Measurements from ENCODE around the gene PHKA1. TPM values are rescaled to one million over a fixed set of nuclear protein-coding genes. Genes with fewer than 3 reads are reported as not detected.

PHKA1 gene
- total RNA-seq, 1 donor from 2014 or later: 18.1 TPM

DNA sequence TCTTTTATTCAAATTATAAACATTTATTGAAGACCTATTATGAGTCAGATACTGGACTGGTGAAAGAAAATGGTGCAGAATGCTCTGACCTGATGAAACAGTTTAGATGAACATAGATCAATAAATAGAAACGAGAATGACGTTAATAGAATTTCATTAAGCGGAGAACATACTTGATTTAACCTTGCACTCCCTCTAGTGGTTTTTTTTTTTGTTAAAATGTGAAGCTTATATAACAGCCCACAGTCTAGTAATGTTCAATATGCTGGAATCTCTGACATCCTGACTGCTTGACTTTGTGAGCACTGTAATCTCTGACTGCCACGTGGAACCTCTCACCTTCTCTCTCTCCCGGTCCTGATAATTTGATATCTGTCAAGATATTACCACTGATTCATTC is 173.8 kb downstream of the PHKA1 start:
- peaks cover 28% of the 10 kb centered on the region for H3K4me1 ChIP-seq
- no peak for DNase-seq
- no peaks in the 10 kb centered on the region for H3K27me3 ChIP-seq (ENCODE audit: low read depth)
- no peak overlapping the region for H3K4me3 ChIP-seq
- intact Hi-C loops (cut with micrococcal nuclease): no loop called here
- H3K9me3 ChIP-seq (replicated peaks): no peaks in the 10 kb centered on the region
- H3K36me3 ChIP-seq: no peaks in the 10 kb centered on the region
- H3K27ac ChIP-seq (replicated peaks): peak overlapping the region; percentile 24
- TF ChIP-seq, protein P1, sequence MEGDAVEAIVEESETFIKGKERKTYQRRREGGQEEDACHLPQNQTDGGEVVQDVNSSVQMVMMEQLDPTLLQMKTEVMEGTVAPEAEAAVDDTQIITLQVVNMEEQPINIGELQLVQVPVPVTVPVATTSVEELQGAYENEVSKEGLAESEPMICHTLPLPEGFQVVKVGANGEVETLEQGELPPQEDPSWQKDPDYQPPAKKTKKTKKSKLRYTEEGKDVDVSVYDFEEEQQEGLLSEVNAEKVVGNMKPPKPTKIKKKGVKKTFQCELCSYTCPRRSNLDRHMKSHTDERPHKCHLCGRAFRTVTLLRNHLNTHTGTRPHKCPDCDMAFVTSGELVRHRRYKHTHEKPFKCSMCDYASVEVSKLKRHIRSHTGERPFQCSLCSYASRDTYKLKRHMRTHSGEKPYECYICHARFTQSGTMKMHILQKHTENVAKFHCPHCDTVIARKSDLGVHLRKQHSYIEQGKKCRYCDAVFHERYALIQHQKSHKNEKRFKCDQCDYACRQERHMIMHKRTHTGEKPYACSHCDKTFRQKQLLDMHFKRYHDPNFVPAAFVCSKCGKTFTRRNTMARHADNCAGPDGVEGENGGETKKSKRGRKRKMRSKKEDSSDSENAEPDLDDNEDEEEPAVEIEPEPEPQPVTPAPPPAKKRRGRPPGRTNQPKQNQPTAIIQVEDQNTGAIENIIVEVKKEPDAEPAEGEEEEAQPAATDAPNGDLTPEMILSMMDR (IDR thresholded peaks at IDR 0.05; ENCODE audit: borderline replicate concordance): peak; percentile 53

DNA sequence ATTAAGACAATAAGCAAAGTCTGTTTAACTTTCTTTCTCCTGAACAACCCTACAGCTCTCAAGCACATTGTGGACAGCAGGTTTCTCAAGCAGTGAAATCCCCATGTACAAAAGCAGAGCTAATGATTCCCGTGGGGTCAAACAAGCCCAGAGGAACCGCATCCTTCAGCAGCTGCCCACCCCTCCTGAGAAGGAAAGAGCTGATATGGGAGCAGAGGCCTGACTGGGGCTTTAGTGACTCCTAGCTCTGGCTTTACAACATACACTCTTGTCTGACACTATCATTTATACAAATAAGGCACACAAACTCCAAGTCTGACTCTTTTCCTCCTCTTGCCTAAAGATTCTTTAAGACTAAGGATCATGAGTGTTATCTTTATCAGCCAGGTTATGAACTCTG is 174.3 kb downstream of the PHKA1 start:
- H3K27ac ChIP-seq (replicated peaks): peak overlapping the region; percentile 24

DNA sequence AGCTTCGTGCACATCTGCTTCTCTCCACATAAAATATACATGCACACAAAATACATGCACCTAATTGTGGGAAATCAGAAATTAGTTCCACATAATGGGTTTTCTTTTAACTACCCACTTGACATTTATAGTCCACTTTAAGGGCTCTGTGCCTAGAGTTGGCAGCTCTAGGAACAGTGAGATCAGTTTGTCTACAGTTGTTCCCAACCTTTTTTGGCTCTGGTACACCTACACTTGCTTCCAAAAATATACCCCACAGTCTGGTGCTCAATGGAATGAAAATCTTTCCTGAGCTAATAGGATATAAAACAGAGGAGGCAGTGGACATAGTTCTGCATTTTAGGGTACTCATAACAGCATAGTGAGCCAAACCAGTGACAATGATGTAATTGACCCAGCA is 177.6 kb downstream of the PHKA1 start:
- TF ChIP-seq, protein P1 (IDR thresholded peaks at IDR 0.05; ENCODE audit: borderline replicate concordance): no peak
- H3K27ac ChIP-seq (replicated peaks): peak overlapping the region; percentile 69
- no peak overlapping the region for H3K4me3 ChIP-seq
- H3K36me3 ChIP-seq: no peaks in the 10 kb centered on the region
- H3K27me3 ChIP-seq (ENCODE audit: low read depth): no peaks in the 10 kb centered on the region
- H3K4me1 ChIP-seq: peaks cover 28% of the 10 kb centered on the region
- no peaks in the 10 kb centered on the region for H3K9me3 ChIP-seq (replicated peaks)
- intact Hi-C loops (cut with micrococcal nuclease): no loop called here
- no peak for DNase-seq

More for the DNA sequence above, 174.3 kb downstream of the PHKA1 start:
- H3K27me3 ChIP-seq (ENCODE audit: low read depth): no peaks in the 10 kb centered on the region
- intact Hi-C loops (cut with micrococcal nuclease): no loop called here
- H3K36me3 ChIP-seq: no peaks in the 10 kb centered on the region
- no peak for DNase-seq
- no peaks in the 10 kb centered on the region for H3K9me3 ChIP-seq (replicated peaks)
- H3K4me1 ChIP-seq: peaks cover 28% of the 10 kb centered on the region
- TF ChIP-seq, protein P1 (IDR thresholded peaks at IDR 0.05; ENCODE audit: borderline replicate concordance): no peak
- no peak overlapping the region for H3K4me3 ChIP-seq

DNA sequence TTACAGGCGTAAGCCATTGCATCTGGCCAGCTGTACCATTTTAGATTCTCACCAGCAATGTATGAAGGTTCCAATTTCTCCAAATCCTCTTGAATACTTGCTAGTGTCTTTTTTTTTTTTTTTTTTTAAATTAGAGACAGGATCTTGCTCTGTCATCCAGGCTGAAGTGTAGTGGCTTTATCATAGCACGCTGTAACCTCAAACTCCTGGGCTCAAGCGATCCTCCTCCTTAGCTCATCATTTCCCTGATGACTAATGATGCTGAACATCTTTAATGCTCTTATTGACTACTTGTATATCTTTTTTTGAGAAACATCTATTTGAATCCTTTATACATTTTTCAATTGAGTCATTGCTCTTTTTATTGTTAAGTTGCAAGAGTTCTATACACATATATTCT is 181.7 kb downstream of the PHKA1 start:
- TF ChIP-seq, protein P1 (IDR thresholded peaks at IDR 0.05; ENCODE audit: borderline replicate concordance): no peak

More for the DNA sequence above, 181.7 kb downstream of the PHKA1 start:
- no peaks in the 10 kb centered on the region for H3K9me3 ChIP-seq (replicated peaks)
- H3K27ac ChIP-seq (replicated peaks): no peak overlapping the region
- no peaks in the 10 kb centered on the region for H3K36me3 ChIP-seq
- no peak for DNase-seq
- peaks cover 26% of the 10 kb centered on the region for H3K4me1 ChIP-seq
- intact Hi-C loops (cut with micrococcal nuclease): no loop called here
- H3K27me3 ChIP-seq (ENCODE audit: low read depth): no peaks in the 10 kb centered on the region
- H3K4me3 ChIP-seq: no peak overlapping the region

Other genes starting within 250 kb of the PHKA1 start
- 19.3 TPM for gene HDAC8, start 141.5 kb downstream of the PHKA1 start, total RNA-seq
- not detected for gene DMRTC1B, start 62.6 kb upstream of the PHKA1 start, total RNA-seq
- gene FAM236B, start 68.4 kb upstream of the PHKA1 start, total RNA-seq: not detected
- gene FAM236D, start 93.9 kb upstream of the PHKA1 start, total RNA-seq: not detected
- gene FAM236C, start 198.3 kb upstream of the PHKA1 start, total RNA-seq: not detected
- gene FAM236A, start 223.9 kb upstream of the PHKA1 start, total RNA-seq: not detected
- not detected for gene DMRTC1, start 229.5 kb upstream of the PHKA1 start, total RNA-seq